Right kidney (tissue), 1 donor: ENCODE measurements around the gene WDR19.
"Not testable (repeated sequence)": the region's sequence is repeated elsewhere in the genome, so short reads cannot be mapped to it uniquely, and the experiment has no call there.

ENCODE experiments used
- DNase-seq: peaks from one replicate; pipeline ENCODE4 v3.0.0-alpha.2; 2016

WDR19 gene

DNA sequence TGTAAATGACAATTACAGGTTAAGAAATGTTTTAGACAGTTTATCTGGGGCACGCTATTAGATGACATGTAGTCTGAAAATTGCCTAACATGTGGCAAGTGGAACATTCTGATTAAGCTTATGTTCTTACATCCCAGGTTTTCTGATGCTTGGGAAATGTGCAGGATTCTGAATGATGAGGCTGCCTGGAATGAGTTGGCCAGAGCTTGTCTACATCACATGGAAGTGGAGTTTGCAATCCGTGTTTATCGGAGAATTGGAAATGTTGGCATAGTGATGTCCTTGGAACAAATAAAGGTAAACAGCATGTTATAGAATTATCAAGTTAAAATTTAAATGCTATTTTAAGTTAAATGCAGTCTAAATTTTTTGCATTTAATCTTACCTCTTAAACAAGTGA, 49.3 kb downstream of the WDR19 start:
- no peak for DNase-seq

DNA sequence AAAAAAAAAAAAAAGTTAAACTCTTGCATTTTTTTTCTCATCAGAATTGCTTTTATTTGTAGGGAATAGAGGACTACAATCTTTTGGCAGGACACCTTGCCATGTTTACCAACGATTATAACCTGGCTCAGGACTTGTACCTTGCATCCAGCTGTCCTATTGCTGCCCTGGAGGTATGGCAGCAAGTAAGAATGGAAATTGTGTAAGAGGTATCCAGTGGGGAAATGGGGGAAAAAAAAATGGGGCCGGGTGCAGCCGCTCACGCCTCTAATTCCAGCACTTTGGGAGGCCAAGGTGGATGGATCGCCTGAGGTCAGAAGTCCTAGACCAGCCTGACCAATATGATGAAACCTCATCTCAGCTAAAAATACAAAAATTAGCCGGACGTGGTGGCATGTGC, 49.8 kb downstream of the WDR19 start:
- no peak for DNase-seq

DNA sequence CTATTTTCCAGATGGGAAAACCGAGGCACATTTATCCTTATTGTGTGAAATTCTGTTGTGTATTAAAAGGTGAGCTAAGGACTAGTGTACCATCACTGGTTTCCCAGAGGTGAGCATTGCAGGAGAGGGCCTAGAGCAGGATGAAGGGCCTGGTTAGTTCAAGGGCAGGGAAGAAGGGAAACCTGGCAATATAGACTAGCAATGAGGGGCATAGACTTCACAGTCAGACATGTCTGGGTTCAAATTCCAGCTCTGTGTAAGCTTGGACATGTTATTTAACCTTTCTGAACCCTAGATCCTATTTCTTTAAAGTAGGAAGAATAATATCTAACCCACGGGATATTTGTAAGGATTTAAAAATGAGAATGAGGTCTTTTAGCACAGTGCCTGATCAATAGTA, 50.8 kb downstream of the WDR19 start:
- no peak for DNase-seq

DNA sequence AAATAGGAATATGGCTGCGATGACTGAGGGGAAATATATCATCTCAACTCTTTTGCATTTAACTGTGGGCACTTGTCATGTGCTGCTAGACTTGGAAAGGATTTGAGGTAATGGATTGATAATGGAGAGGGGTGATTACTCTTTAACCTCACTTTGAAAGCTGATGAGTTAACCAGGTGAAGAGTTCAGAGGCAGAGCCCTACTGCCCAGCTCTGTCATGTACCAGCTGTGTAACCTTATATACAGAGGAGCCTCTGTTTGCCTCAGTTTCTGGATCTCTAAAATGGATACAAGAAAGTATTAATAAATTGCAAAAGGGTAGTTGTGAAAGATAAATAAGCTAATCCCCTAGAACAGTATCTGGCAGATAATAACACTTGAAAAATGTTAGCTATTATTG, 51.5 kb downstream of the WDR19 start:
- DNase-seq = no peak

DNA sequence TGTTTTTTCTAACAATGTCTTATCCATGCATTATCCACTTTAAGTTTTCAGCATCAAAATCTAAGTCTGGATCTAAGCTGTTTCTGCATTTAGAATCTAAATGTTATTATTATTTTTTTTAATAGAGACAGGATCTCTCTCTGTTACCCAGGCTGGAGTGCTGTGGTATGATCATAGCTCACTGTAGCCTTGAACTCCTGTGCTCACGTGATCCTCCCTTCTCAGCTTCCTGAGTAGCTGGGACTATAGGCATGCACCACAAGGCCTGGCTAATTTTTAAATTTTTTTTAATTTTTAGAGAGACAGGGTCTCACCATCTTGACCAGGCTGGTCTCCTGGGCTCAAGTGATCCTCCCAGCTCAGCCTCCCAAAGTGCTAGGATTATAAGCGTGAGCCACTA, 52.7 kb downstream of the WDR19 start:
- DNase-seq = no peak

DNA sequence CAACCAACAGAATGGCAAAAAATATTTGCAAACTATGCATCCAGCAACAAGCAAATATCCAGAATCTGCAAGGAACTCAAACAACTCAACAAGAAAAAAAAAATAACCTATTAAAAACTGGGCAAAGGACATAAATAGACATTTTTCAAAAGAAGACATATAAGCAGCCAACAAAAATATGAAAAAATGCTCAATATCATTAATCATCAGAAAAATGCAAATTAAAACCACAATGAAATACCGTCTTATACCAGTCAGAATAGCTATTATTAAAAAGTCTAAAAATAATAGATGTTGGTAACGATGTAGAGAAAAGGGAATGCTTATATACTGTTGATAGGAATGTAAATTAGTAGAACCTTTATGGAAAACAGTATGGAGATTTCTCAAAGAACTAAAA, 53.4 kb downstream of the WDR19 start:
- DNase-seq = no peak

DNA sequence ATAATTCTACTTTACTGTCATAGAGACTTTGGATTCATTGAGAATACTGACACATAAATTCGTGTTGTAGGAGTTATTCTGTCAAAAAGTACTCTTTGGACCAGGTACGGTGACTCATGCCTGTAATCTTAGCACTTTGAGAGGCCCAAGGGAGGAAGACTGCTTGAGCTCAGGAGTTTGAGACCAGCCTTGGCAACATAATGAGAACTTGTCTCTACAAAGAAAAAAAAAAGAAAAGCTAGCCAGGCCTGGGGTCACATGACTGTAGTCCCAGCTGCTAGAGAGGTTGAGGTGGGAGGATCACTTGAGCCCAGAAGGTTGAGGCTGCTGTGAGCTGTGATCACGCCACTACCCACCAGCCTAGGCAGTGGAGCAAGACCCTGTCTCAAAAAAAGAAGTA, 54.9 kb downstream of the WDR19 start:
- DNase-seq = no peak

DNA sequence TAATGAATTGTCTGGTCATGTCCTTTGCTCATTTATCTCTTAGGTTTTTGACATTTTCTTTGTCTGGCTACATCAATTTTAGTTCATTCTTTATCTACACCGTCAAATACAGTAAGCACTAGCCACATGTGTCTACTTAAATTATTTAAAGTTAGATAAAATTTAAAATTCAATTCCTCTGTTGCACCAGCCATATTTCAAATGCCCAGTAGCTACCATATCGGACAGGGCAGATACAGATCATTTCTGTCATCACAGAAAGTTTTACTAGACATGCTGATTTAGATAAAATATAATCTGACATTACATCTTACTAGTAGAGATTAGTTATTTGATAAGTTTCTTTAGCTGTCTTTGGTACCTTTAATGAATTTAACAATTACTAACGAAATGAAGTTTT, 61.1 kb downstream of the WDR19 start:
- DNase-seq = no peak

DNA sequence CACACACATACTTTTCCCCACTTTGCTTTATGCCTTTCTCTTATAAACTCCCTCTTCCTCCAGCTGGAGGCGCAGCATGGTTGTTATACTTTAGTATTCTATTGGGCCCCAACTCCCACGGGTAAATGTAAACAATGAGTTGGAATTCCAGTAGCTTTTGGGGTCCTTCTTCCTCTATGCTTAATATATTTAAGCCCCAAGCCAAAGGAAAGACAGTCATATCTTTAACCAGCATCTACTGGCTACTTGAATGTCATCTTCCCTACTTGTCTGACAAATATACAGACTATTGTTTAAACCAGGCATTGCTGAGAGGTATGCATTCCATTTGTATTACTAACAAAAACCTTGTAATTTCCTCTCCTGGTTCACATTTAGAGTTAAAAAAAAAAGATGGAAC, 72.9 kb downstream of the WDR19 start:
- DNase-seq = no peak

DNA sequence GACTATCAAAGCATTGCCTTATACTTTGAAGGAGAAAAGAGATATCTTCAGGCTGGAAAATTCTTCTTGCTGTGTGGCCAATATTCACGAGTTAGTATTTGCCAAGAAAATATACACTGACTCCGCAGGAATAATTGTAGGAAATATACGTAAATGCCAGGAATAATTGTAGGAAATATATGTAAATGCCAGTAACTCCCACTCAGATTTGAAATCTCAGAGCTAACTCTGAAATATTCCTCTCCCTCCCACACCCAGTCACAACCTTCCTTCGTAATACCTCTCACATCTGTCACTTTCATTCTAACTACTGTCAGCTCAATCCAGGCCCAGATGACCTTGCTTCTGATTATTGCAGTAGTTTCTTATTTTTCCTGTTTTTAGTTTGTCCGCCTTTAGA, 73.5 kb downstream of the WDR19 start:
- DNase-seq = no peak

DNA sequence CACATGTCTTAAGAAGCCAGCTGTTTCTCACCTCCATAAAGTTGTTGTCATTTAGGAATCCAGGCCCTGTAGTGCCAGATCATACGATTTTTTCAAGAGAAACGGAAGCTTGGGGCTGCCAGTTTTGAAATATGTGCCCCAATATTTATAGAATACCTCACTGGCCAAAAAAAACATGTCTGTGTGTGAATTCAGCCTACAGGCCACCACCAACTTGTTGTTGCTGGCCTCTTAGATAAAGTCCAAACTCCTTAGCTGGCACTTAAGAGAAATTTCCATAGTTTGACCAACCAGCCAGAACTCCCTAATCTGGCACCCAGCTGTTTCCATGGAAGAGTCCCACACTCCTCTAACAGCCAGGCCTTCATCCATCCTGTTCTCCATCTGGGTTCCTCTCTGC, 74.1 kb downstream of the WDR19 start:
- no peak for DNase-seq

DNA sequence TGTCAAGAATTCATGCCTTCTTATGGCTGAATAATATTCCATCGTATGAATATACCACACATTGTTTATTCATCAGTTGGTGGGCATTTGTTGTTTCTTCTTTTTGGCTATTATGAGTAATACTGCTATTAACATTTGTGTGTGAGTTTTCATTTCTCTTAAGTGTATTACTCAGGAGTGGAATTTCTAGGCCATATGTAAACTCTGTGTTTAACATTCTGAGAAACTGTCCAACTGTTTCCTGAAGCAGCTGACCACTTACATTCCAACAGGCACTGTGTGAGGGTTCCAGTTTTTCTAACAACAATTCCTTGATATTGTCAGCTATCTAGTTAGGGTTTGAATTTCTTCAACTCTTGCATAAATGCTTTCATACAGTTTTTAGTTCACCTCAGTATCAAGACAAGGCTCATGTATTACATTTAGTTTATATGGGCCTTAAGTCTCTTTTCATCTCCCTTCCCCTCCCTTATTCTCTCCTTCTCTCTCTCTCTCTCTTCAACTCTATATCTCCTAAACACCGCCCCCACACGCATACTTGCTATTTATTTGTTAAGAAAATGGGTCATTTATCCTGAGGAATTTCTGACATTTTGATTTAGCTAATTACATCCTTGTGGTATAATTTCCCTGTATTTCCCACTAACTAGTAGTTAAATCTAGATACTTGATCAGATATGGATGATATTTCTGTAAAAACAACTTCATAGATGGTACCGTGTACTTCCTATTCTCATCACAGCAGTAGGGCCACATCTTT, 77.4 kb downstream of the WDR19 start:
- no peak for DNase-seq

DNA sequence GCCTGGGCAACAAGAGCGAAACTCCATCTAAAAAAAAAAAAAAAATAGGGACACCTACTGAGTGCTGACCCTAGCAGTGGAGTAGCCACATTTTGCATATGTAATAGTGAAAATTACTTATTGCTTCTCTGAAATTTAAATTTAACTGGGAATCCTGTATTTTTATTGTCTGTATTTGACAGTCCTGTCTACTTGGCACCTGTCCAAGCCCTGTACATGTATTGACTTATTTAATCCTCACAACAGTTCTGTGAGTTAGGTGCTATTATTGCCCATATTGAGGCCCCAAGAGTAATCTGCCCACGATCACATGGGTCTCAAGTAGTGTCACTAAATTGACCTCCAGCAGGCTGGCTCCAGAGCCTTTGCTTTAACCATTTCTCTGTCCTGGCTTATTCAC, 81.6 kb downstream of the WDR19 start:
- no peak for DNase-seq

DNA sequence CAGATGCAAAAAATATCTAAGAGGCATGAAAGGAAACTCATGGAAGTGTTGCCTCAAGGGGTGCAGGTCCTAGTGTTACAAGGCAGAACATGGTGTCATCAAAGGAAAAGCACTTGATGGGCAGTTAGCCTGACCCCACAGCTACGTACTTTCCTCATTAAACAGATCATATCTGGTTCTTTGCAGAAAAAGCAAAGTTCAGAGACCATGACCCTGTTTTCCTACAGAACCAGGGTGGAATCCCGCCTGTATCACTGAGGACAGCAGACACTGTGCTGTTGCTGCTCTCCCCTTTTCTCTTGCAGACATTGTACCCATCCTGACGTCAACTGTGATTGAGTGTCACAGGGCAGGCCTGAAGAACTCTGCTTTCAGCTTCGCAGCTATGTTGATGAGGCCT, 92.2 kb downstream of the WDR19 start:
- no peak for DNase-seq

DNA sequence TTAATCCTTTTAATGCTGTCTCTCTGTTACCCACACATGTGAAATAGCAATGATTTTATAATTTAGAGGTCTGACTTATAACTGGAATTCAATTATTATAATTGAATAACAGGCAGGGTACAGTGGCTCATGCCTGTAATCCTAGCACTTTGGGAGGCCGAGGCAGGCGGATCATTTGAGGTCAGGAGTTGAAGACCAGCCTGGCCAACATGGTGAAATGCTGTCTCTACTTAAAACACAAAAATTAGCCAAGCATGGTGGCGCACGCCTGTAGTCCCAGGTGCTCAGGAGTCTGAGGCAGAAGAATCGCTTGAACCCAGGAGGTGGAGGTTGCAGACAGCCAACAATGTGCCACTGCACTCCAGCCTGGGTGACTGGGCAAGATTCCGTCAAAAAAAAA, 95.3 kb downstream of the WDR19 start:
- not testable (repeated sequence) for DNase-seq

DNA sequence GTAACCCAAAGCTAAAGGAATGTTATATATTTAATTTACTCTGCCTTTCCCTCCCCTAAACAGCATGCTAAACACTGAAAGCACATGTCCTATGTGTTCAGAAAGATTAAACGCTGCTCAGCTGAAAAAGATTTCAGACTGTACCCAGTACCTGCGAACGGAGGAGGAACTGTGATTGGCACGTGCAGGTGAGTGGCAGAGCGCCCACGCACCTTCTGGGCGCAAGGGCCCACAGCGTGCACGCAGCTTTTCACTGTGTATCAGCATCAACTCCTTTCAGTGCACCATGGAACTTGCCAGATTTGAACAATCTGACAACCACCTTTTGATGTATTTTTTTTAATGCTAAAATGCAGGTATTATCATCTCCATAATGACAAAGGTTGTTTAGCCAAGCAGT, 96.1 kb downstream of the WDR19 start:
- DNase-seq = no peak

DNA sequence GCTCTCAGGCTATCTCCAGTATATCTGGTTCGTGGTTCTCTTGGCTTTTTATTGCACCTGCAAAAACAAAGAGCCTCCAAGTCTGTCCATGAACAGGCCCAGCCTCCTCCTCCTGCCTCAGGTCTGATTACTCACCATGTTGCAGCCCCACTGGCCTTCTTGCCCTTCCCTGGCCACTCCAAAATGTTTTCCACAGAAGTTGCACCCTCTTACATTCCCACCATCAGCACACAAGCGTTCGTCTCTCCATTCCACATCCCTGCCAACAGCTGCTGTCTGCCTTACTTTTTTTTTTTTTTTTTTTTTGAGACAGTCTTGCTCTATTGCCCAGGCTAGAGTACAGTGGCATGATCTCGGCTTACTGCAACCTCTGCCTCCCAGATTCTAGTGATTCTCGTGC, 97.1 kb downstream of the WDR19 start:
- DNase-seq = no peak

DNA sequence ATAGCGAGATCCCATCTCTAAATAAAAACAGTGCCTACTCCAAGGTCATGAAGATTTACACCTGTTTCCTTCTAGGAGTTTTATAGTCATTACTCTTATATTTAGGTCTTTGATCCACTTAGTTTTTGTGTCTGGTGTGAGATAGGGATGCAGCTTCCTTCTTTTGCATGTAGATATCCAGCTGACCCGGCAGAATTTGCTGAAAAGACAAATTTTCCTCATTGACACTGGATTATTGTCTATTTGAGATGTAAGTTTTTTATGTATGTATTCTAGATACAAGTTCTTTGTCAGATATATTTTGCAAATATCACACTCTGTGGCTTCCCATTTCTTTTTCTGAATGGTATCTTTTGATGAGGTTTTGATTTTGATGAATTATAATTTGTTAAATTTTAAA, 98.4 kb downstream of the WDR19 start:
- DNase-seq = no peak

DNA sequence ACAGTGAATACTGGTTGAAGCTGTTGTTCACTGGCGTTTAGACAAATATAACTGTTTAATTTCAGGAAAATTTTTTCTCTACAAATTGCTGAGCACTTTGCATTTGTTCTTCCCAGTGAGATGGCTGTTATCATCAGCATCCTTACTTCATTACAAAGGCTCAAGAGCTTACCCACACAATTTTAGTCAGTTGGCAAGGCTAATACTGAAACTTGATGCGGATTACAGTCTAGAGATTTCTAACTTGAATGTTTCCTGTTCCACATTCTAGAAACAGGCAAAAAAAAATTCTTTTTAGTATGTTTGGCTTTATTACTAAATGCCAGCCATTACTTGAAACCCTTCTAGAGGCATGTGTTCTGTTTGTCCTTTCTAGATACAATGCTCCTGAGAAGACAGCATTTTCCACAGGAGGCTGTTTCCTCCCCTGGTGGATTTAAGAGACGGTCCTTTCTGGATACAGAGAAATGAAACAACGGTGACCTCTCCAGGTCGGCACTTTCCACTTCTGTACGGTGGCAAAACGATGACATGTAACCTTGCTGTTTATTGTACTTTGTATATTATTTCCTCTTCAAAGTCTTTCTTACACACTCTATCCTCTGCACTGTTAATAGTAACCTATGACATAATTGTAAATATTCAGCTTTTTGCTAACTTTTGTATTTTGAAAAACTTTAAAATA, 102.9 kb downstream of the WDR19 start:
- DNase-seq = no peak

DNA sequence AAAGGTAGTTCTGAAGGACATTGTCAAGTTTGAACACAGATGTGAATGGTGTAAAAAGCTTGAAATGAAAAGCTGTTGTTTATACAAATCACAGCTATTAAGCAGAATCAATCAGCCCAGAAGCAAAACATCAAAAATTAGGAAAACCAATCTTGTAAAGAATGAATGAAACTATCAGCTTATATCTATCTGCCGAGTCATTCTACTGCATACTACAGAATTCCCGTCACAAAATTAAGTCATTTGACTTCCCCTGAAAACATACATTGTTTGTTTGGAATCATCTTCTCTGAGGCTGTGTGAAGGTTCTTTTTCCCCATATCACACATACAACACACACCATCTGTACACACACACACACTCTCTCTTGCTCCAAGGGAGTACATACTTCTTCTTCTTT, 103.5 kb downstream of the WDR19 start:
- DNase-seq = no peak

DNA sequence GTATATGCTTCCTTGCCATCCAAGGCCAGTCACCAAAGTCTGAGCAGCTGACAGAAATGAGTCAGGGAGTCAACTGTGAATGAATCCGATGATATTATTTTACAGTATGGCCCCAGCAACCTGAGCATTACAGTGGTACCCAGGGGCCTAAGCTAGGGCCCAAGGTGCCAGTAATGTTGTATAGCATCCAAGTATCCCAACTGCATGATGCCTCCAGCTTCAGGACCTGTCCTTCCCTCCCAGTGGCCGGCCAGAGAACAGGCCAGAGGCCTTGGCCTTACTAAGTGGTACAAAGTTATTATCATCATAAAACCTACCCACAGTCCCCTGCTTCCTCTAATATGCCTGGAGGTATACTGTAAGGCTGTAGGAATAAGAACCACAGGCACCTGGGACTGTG, 103.9 kb downstream of the WDR19 start:
- DNase-seq = no peak

DNA sequence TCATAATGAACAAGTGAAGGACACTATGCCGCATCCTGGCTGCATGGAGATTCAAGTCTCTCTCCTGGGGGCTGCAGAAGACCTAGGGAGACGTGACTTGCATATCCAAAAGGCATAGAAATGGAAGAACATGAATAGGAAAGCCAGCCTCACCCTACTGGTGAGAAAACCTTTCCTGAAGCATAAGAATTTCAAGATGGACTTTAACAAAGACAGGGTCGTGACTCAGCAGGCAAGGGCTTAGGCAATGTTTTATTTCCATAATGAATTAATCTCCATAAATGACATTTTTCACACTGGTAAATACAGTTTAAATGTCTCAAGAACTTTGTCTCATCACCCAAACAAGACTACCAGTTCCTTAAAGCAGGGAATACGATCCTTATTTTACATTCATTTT, 104.9 kb downstream of the WDR19 start:
- no peak for DNase-seq

DNA sequence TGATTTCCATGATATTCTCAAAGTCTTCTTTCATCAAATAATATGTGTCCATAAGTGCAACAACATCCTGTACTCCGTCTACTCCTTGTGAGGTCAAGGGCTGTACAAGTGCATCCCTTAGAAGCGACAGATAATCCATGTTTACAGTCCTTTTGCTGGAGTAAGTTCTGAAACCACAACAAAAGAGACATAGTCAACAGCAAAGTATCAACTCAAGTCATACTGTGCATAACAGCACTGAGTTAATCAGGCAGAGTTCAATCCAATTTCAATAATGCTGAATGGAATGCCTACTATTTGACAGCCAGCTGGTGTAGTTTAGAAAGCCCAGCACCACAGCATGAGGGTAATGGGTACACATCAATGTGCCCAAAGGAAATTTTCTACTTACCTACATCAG, 109.4 kb downstream of the WDR19 start:
- no peak for DNase-seq

DNA sequence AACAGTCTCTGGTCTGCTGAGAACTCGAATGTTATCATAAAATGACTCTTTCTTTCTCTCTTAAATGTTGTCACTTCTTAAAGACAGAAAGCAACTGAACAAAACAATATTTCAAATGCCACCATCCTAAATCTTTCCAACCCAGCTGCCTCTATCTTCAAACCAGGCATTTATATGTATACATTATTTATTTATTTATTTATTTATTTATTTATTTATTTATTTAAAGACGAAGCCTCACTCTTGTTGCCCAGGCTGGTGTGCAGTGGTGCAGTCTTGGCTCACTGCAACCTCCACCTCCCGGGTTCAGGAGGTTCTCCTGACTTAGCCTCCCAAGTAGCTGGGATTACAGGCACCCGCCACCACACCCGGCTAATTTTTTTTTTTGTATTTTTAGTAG, 110.1 kb downstream of the WDR19 start:
- DNase-seq = not testable (repeated sequence)

DNA sequence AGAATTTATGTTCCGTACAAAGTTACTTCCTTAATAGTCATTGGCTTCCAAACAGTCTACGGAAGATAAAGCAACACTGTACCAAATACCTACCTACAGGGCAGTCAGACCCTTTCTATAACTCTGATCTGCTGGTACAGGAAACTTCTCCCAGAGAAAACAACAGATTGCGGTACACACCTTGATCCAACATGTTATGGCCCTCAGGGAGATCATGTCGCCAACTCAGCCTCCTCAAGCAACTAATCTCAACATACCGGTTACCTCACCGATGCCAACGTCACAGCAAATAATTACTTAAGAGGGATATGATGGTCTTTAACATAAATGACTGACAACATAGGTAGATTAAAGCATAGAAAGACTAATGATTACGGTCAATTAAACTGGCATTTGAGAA, 113.5 kb downstream of the WDR19 start:
- DNase-seq = no peak
